Thymus (tissue), 11 donors: Measurements from ENCODE around the gene CPSF4L. TPM values are rescaled to one million over a fixed set of nuclear protein-coding genes. Genes with fewer than 3 reads are reported as not detected.
"Not testable (repeated sequence)": the region's sequence is repeated elsewhere in the genome, so short reads cannot be mapped to it uniquely, and the experiment has no call there.

Experiments
- DNase-seq, 9 donors: peaks; one replicate each; pipeline ENCODE4 v3.0.0-alpha.2; 2013; ENCODE audit warnings: low spot score in 9 of 9, low read depth in 6 of 9, missing footprints in 1 of 9
- H3K27ac ChIP-seq, 2 donors: one replicate each; pipeline ENCODE4 v1.5.1; 2013; ENCODE audit warnings: control low read depth in 1 of 2, low read depth in 1 of 2, low read length in 1 of 2, mild to moderate bottlenecking in 1 of 2, moderate library complexity in 1 of 2
- H3K27me3 ChIP-seq, 2 donors: one replicate each; pipeline ENCODE4 v1.5.1; 2013; ENCODE audit warnings: low read length in 1 of 2; ENCODE audit not compliant: control insufficient read depth in 2 of 2, insufficient read depth in 1 of 2
- H3K36me3 ChIP-seq, 2 donors: one replicate each; pipeline ENCODE4 v1.5.1; 2013; ENCODE audit warnings: low read length in 1 of 2, mild to moderate bottlenecking in 1 of 2, moderate library complexity in 1 of 2; ENCODE audit not compliant: control insufficient read depth in 2 of 2, insufficient read depth in 2 of 2
- H3K4me1 ChIP-seq, 2 donors: one replicate each; pipeline ENCODE4 v1.5.1; 2013; ENCODE audit warnings: low read length in 2 of 2; ENCODE audit not compliant: control insufficient read depth in 2 of 2, insufficient read depth in 2 of 2
- H3K4me3 ChIP-seq, 2 donors: one replicate each; pipeline ENCODE4 v1.5.1; 2013; ENCODE audit warnings: low read length in 2 of 2, control low read depth in 1 of 2, mild to moderate bottlenecking in 1 of 2
- H3K9me3 ChIP-seq, 2 donors: one replicate each; pipeline ENCODE4 v1.5.1; 2013; ENCODE audit warnings: low read length in 1 of 2, mild to moderate bottlenecking in 1 of 2; ENCODE audit not compliant: control insufficient read depth in 2 of 2, insufficient read depth in 1 of 2
- WGBS: extraction: QIAGEN DNeasy Blood & Tissue Kit; methylation state at CpG from one replicate; pipeline ENCODE4 v1.1.7; 2013; 5-methylcytosine and 5-hydroxymethylcytosine counted together
- polyA plus RNA-seq: library from polyadenylated mRNA; stranded (reverse); fragments of 200-250 nt; gene quantifications from one replicate; pipeline ENCODE4 v1.2.3, GENCODE V29; 2013
- total RNA-seq: library from RNA; stranded (reverse); fragments of 120-200 nt; gene quantifications from one replicate; pipeline ENCODE4 v1.2.4, GENCODE V29; 2013
- donor health status: healthy.

CPSF4L gene
- total and polyA plus RNA-seq, 2 donors: not detected

DNA sequence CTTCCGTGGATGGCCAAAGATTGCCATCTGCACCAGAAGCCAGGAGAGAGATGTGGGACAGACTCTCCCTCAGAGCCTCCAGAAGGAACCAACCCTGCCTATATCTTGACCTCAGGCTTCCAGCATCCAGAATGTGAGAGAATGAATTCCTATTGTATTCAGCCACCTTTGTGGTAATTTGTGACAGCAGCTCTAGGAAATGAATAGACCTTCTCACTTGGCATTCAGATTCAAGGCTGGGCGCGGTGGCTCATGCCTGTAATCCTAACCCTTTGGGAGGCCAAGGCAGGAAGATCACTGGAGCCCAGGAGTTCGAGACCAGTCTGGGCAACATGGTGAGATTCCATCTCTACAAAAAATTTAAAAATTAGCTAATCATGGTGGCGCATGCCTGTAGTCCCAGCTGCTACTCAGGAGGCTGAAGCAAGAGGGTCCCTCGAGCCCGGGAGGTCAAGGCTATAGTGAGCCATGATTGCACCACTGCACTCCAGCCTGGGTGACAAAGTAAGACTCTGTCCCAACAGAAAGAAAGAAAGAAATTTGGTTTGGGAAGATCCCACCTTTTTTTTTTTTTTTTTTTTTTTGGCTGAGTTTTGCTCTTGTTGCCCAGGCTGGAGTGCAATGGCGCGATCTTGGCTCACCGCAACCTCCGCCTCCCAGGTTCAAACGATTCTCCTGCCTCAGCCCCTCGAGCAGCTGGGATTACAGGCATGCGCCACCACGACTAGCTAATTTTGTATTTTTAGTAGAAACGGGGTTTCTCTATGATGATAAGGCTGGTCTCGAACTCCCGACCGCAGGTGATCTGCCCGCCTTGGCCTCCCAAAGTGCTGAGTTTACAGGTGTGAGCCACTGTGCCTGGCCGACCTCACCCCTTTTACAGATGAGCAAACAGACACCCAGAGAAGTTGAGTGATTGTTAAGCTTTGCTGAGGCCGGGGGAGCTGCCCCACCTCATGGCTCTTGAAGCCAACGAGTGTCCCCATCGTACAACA, 4.3 kb upstream of the CPSF4L start:
- H3K27me3 ChIP-seq: no peaks in the 10 kb centered on the region
- no peaks in the 10 kb centered on the region for H3K4me1 ChIP-seq
- H3K9me3 ChIP-seq: no peaks in the 10 kb centered on the region
- WGBS: 96% methylated on average over 24 of the region's 24 CpGs
- no peak overlapping the region for H3K4me3 ChIP-seq
- no peak overlapping the region for H3K27ac ChIP-seq
- no peak for DNase-seq
- H3K36me3 ChIP-seq: no peaks in the 10 kb centered on the region

DNA sequence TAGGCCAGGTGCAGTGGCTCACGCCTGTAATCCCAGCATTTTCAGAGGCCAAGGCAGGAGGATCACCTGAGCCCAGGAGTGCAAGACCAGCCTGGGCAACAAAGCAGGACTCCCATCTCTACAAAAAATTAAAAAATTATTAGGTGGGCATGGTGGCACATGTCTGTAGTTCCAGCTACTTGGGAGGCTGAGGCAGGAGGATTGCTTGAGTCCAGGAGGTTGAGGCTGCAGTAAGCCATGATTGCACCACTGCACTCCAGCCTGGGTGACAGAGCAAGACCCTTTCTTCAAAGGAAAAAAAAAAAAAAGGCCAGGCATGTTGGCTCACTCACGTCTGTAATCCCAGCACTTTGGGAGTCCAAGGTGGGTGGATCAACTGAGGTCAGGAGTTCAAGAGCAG, 2.8 kb upstream of the CPSF4L start:
- not testable (repeated sequence) for H3K27me3 ChIP-seq, H3K9me3 ChIP-seq, H3K4me3 ChIP-seq, H3K36me3 ChIP-seq, DNase-seq, H3K4me1 ChIP-seq, H3K27ac ChIP-seq
- 88% methylated on average over 2 of the region's 2 CpGs for WGBS

DNA sequence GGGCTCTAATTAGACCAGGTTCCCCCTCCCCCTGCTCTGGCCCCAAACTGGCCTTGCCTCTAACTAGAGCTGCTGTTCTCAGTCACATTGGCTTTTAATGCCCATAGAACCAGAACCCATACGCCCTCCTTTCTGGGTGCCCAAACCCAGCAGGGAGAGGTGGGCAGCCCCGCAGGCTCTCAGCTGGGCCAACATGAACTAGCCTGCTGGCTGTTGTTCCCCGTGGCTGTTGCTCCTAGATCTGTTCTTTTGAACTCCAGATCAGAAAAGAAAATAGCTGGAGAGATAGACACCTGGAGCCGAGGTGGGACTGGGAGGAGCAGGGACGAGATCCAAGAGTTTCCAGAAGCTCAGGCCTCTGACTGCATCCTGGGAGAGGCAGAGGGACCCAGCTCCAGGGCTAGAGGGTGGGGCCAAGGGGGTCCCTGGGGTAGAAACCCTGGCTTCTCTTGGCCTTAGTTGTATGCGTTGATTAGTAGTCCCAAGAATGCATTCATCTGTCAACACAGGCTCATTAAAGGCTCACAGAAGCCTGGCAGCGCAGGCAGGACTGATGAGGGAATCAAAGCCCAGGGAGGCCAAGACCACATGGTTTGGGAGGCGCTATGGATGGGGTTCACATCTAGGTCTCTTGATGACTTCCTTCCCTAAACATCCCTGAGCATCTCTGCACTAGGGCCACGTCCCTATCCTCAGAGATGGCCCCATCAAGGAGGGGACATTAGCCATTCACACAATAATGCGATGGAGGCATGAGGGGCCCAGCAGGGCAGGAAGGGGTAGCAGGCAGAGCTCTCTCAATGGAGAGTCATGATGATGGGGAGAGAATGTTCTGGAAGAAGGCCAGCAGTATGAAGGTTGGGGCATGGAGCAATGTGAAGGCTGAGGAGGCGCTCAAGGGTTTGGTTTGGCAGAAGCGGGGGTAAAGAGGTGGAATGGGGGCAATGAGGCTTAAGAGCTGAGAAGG, 1.3 kb upstream of the CPSF4L start:
- H3K4me3 ChIP-seq: no peak overlapping the region
- no peaks in the 10 kb centered on the region for H3K4me1 ChIP-seq
- H3K27me3 ChIP-seq: no peaks in the 10 kb centered on the region
- H3K9me3 ChIP-seq: no peaks in the 10 kb centered on the region
- 94% methylated on average over 12 of the region's 12 CpGs for WGBS
- no peaks in the 10 kb centered on the region for H3K36me3 ChIP-seq
- no peak for DNase-seq
- peak overlapping the region in 1 of 2 donors; percentile 2 for H3K27ac ChIP-seq

DNA sequence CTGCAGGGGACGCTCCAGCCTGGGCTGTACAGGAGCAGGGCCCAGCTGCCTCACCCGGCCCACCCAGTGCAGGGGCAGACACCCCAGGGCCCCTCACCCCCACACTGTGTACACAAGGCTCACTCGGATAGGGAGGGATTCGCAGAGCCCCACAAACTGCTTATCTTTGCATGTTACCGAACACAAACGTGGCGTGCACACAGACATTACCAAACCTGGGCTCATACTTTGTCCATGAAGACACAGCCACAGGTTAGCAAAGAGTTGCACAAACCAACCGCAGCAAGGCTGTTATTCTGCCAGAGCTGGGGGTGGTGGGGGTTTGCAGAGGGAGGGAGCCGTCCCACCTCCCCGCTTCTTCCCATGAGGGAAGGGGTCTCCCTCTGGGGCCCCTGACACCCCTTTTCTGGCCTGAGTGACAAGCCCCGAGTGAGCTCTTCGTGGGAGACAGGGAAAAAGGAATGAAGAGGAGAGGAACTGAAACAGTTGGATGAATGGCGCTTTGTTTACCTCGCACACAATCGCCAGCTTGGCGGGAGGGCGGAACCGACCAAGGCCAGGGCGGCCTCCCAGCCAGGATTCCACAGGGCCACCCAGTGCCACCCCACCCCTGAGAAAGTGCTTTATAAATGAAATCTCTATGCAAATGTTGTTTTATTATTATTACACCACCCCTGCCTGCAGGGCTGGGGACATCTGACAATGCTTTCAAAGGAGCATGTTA, 434 bp upstream of the CPSF4L start:
- H3K36me3 ChIP-seq: no peaks in the 10 kb centered on the region
- no peak overlapping the region for H3K27ac ChIP-seq
- WGBS: 96% methylated on average over 19 of the region's 19 CpGs
- H3K4me1 ChIP-seq: no peaks in the 10 kb centered on the region
- no peaks in the 10 kb centered on the region for H3K27me3 ChIP-seq
- no peaks in the 10 kb centered on the region for H3K9me3 ChIP-seq
- DNase-seq: no peak
- H3K4me3 ChIP-seq: no peak overlapping the region

DNA sequence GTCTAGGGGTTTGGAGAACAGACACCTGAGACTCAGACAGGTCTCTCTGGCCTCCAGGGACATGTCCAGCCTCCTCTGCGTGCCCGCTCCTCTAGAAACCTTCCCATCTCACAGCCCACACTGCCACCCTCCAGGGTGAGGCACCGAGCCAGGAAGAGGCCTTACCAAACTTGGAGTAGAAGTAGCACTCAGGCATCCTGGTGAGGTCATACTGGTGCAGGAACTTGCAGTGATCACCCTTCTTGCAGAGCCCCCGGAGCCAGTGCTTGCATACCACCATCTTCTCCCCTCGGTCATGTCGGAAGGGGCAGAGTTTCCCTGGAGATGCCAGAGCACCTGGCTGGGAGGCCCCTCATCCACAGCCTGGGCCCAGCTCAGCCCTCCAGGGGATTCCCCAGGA, 4.2 kb downstream of the CPSF4L start:
- Histone ChIP-seq H3K27me3 (no peaks in the 10 kb centered on the region), H3K4me3 (no peak overlapping the region), H3K36me3 (no peaks in the 10 kb centered on the region), H3K9me3 (no peaks in the 10 kb centered on the region), H3K27ac (no peak overlapping the region), H3K4me1 (no peaks in the 10 kb centered on the region)
- 93% methylated on average over 6 of the region's 6 CpGs for WGBS
- DNase-seq: no peak

DNA sequence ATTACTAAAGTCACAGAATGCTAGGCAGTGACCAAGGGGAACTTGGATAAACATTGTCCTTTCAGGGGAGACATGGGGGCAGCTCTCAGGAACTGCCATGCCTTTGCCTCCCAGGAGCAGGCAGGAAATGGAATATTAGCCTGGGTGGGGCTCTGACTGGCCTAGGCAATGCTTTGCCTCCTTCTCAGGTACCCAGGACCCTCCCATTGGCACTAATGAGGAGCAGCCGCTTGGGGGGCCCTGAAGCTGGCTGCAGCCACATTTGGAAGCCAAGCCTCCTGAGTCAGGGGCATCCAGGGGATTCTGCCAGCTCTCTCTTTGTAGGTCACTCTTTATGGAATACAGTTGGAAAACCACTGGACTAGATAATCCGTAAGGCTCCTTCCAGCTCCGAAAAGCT, 5.5 kb downstream of the CPSF4L start:
- no peak overlapping the region for H3K27ac ChIP-seq
- no peak for DNase-seq
- no peak overlapping the region for H3K4me3 ChIP-seq
- no peaks in the 10 kb centered on the region for H3K4me1 ChIP-seq
- H3K36me3 ChIP-seq: no peaks in the 10 kb centered on the region
- no peaks in the 10 kb centered on the region for H3K27me3 ChIP-seq
- no peaks in the 10 kb centered on the region for H3K9me3 ChIP-seq
- 96% methylated on average over 3 of the region's 3 CpGs for WGBS

DNA sequence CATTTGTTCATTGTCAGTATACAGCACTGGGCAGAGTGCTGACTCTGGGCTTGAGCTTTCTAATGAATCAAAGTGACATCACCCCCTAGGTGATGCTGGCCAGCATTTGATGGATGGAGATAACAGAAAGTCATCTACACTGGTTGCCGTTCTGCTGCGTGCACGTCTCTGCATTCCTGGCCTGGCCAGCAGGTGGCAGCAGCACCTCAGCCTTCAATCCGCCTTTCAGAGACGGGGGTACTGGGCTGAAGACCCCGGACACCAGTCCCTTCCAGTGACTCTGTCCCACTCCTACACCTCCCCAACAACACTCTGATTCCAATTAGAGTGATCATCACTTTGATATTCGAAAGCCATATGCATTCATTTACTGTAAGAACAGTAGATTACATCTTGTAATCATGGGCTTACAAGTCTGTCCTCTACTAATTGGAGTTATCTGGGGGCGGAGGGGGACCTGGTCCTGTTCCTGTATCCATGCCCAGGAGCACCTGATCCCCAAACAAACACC, 6.0 kb downstream of the CPSF4L start:
- no peak overlapping the region for H3K27ac ChIP-seq
- H3K36me3 ChIP-seq: no peaks in the 10 kb centered on the region
- H3K4me1 ChIP-seq: no peaks in the 10 kb centered on the region
- DNase-seq: peak in 4 of 9 donors; percentile 31 to 62 (median 47)
- WGBS: 17% methylated on average over 8 of the region's 8 CpGs
- no peaks in the 10 kb centered on the region for H3K9me3 ChIP-seq
- no peaks in the 10 kb centered on the region for H3K27me3 ChIP-seq
- H3K4me3 ChIP-seq: no peak overlapping the region

DNA sequence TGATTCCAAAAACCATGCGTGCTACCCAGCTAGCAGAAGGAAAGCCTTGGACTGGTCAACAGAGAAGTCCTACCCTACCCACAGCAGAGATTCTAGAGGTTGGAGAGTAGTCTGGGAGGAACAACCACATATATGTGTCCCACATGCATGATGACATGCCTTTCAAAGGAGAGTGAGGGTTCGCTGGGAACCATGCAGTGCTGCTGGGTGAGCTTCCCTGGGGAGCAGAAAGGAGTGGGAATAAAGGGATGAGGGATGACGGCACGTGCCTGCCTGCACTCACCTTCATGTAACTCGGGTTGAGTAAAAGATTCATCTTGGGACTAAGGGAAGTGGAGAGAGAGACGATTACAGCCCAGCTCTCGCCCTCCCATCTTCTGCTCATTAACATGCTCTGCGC, 9.8 kb downstream of the CPSF4L start:
- Histone ChIP-seq H3K36me3 (peaks cover 10 to 16% of the 10 kb centered on the region in 2 donors), H3K9me3 (no peaks in the 10 kb centered on the region), H3K27ac (no peak overlapping the region), H3K27me3 (no peaks in the 10 kb centered on the region), H3K4me1 (no peaks in the 10 kb centered on the region), H3K4me3 (no peak overlapping the region)
- 97% methylated on average over 8 of the region's 8 CpGs for WGBS
- no peak for DNase-seq
